ENCODE results near the gene ATAD1.
A peak's percentile ranks its signal among the peaks of the same experiment; 100 is the strongest.

- TF ChIP-seq POLR2A (IDR thresholded peaks at IDR 0.05; ENCODE audit: low read depth, low read length) = no peak
- TF ChIP-seq, protein P1, sequence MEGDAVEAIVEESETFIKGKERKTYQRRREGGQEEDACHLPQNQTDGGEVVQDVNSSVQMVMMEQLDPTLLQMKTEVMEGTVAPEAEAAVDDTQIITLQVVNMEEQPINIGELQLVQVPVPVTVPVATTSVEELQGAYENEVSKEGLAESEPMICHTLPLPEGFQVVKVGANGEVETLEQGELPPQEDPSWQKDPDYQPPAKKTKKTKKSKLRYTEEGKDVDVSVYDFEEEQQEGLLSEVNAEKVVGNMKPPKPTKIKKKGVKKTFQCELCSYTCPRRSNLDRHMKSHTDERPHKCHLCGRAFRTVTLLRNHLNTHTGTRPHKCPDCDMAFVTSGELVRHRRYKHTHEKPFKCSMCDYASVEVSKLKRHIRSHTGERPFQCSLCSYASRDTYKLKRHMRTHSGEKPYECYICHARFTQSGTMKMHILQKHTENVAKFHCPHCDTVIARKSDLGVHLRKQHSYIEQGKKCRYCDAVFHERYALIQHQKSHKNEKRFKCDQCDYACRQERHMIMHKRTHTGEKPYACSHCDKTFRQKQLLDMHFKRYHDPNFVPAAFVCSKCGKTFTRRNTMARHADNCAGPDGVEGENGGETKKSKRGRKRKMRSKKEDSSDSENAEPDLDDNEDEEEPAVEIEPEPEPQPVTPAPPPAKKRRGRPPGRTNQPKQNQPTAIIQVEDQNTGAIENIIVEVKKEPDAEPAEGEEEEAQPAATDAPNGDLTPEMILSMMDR (conservative IDR thresholded peaks at IDR 0.05; ENCODE audit: low read depth, low read length) = no peak
- TF ChIP-seq RFX5 (IDR thresholded peaks at IDR 0.05; ENCODE audit: low read depth, low read length) = no peak
- no peak for TF ChIP-seq NFE2L2 (IDR thresholded peaks at IDR 0.05; ENCODE audit: low read depth, low read length)
- TF ChIP-seq FOS (IDR thresholded peaks at IDR 0.05; ENCODE audit: low read depth, low read length) = no peak
- no peak for TF ChIP-seq MXI1 (IDR thresholded peaks at IDR 0.05; ENCODE audit: borderline replicate concordance, low read depth, low read length)
- TF ChIP-seq SMC3 (IDR thresholded peaks at IDR 0.05; ENCODE audit: low read depth, low read length) = no peak
- TF ChIP-seq RAD21 (IDR thresholded peaks at IDR 0.05; ENCODE audit: low read length) = no peak
- TF ChIP-seq, protein P2, sequence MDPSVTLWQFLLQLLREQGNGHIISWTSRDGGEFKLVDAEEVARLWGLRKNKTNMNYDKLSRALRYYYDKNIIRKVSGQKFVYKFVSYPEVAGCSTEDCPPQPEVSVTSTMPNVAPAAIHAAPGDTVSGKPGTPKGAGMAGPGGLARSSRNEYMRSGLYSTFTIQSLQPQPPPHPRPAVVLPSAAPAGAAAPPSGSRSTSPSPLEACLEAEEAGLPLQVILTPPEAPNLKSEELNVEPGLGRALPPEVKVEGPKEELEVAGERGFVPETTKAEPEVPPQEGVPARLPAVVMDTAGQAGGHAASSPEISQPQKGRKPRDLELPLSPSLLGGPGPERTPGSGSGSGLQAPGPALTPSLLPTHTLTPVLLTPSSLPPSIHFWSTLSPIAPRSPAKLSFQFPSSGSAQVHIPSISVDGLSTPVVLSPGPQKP (IDR thresholded peaks at IDR 0.05; ENCODE audit: borderline replicate concordance, low read depth, low read length) = no peak
- no peak for TF ChIP-seq MAFK (IDR thresholded peaks at IDR 0.05; ENCODE audit: low read depth, low read length)
- peak; percentile 48 for TF ChIP-seq CEBPB (IDR thresholded peaks at IDR 0.05; ENCODE audit: low read depth, low read length)
- TF ChIP-seq USF2 (IDR thresholded peaks at IDR 0.05; ENCODE audit: low read depth, low read length) = no peak
Observed at GRCh38 chr10:87847550-87847949, 29.5 kb upstream of the ATAD1 start.

Measured in IMR-90 (cell line).